ENCODE measurements around the gene SIRPA.

SIRPA gene

GRCh38 chr20:1858871-1859270 is 36.3 kb upstream of the SIRPA start:
- no peak for DNase-seq (ENCODE audit: low spot score)
- no peak for TF ChIP-seq CTCF (IDR thresholded peaks at IDR 0.05; ENCODE audit: extremely low read depth, insufficient read depth, missing control alignments)
- in situ Hi-C loops (cut with MboI; ENCODE audit: low pct_unique_long_range_greater_than_20kb, low sequenced_read_pairs, unreplicated experiment) = no loop called here

GRCh38 chr20:1860446-1860845 is 34.8 kb upstream of the SIRPA start:
- no peak for DNase-seq (ENCODE audit: low spot score)
- in situ Hi-C loops (cut with MboI; ENCODE audit: low pct_unique_long_range_greater_than_20kb, low sequenced_read_pairs, unreplicated experiment) = no loop called here
- no peak for TF ChIP-seq CTCF (IDR thresholded peaks at IDR 0.05; ENCODE audit: extremely low read depth, insufficient read depth, missing control alignments)

GRCh38 chr20:1861347-1861976 is 33.7 kb upstream of the SIRPA start:
- in situ Hi-C loops (cut with MboI; ENCODE audit: low pct_unique_long_range_greater_than_20kb, low sequenced_read_pairs, unreplicated experiment) = no loop called here
- DNase-seq (ENCODE audit: low spot score) = no peak
- TF ChIP-seq CTCF (IDR thresholded peaks at IDR 0.05; ENCODE audit: extremely low read depth, insufficient read depth, missing control alignments) = no peak

GRCh38 chr20:1861996-1862662 is 33.1 kb upstream of the SIRPA start:
- no peak for TF ChIP-seq CTCF (IDR thresholded peaks at IDR 0.05; ENCODE audit: extremely low read depth, insufficient read depth, missing control alignments)
- in situ Hi-C loops (cut with MboI; ENCODE audit: low pct_unique_long_range_greater_than_20kb, low sequenced_read_pairs, unreplicated experiment) = no loop called here
- no peak for DNase-seq (ENCODE audit: low spot score)

- no peak for DNase-seq (ENCODE audit: low spot score)
- in situ Hi-C loops (cut with MboI; ENCODE audit: low pct_unique_long_range_greater_than_20kb, low sequenced_read_pairs, unreplicated experiment) = no loop called here
- TF ChIP-seq CTCF (IDR thresholded peaks at IDR 0.05; ENCODE audit: extremely low read depth, insufficient read depth, missing control alignments) = no peak
Observed at GRCh38 chr20:1862663-1863053, 32.5 kb upstream of the SIRPA start.

- in situ Hi-C loops (cut with MboI; ENCODE audit: low pct_unique_long_range_greater_than_20kb, low sequenced_read_pairs, unreplicated experiment) = no loop called here
- no peak for DNase-seq (ENCODE audit: low spot score)
- TF ChIP-seq CTCF (IDR thresholded peaks at IDR 0.05; ENCODE audit: extremely low read depth, insufficient read depth, missing control alignments) = no peak
Observed at GRCh38 chr20:1863296-1863695, 31.9 kb upstream of the SIRPA start.

Measured in GM13977 (cell line).